ENCODE measurements around the gene IDH3G.

IDH3G gene

DNA sequence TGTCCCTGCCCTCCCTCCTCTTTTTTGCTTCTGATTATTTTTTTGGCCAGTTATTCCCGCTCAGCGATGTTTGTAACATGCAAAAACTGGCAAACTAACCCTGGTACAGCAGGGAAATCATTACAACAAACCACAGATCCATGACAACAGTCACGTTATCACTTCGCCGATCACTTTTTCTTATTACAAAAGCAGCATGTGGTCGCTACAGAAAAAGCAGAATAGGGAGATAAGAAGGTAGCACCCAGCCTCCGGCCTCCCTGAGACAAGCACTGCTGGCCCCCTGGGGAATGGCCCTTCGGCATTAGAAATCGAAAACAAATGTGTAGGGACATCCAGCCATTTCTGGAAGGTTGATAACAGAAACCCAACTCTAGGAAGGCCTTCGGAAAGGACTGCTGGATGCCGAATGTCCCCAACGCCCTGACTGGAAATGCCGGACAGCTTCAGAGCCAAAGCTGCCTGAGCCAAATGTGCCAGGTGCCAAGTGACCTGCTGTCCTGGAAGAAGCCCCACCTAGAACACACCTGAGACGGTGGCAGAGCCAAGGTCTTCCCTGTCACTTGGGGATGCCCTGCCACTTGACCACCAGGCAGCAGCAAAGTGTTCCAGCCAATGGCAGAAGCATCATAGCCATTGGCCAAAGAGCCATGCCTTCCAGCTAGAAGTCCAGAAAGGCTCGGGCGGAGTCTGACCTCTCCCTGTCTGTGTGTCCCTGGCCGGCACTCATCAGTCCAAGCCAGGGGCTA is 2.9 kb downstream of the IDH3G start:
- in situ Hi-C loops (cut with HindIII; ENCODE audit: low sequenced_read_pairs): no loop called here

DNA sequence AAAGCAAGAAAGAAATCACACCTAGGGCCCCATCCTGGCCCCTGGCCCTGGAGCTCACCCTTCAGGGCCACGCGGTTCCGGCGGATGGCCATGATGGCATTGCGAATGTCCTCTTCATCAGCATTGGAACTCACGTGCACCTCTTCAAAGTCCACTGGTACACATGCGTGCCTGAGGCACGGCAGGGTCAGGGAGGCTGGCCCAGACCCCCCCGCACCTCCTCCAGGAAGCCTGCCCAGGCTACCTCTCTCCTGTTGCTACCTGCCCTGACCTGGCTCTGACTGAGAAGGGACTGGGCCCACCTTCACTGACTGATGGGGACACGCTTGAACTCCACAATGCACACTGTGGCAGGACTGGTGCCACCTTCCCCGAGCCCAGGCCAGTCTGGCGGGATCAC is 4.5 kb downstream of the IDH3G start:
- in situ Hi-C loops (cut with HindIII; ENCODE audit: low sequenced_read_pairs): no loop called here

DNA sequence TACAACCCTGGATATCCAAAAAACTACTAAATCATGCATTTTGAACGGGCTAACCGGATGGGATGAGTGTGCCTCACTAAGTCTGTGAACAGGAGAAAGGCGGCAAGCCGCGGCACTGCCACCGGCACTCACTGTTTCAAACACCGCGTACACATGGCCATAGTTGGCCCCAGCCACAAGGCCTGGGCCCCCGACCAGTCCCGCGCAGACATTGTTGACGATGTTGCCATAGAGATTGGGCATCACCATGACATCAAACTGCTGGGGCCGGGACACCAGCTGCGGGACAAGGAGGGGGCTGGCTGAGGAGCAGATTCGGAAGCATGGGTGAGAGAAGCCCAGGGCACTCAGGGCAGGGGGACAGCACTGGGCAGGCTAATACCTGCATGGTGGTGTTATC is 7.5 kb downstream of the IDH3G start:
- in situ Hi-C loops (cut with HindIII; ENCODE audit: low sequenced_read_pairs): no loop called here

DNA sequence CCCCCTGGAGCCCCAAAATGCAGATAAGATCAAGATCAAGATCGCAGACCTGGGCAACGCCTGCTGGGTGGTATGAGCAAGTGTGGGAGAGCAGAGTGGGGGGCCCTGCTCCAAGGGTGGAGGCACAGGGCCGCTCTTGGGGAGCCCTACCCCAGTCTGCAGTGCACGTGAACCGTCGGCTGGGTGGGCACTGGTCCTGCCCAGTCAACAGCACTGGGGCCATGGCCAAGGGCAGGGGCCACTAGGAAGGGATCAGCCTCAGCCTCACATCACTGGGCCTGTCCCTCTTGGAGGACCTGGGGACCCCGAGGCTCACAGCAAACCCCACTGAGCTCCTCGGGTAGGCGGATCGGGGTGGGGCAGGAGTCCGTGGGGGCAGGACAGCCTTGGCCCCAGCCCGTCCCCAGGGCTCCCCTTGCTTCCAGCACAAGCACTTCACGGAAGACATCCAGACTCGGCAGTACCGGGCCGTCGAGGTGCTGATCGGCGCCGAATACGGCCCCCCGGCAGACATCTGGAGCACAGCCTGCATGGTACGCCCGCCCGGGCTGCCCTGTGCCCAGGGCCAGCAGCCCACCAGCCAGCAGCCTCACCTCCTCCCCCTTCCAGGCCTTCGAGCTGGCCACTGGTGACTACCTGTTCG is 9.7 kb downstream of the IDH3G start:
- in situ Hi-C loops (cut with HindIII; ENCODE audit: low sequenced_read_pairs): no loop called here

DNA sequence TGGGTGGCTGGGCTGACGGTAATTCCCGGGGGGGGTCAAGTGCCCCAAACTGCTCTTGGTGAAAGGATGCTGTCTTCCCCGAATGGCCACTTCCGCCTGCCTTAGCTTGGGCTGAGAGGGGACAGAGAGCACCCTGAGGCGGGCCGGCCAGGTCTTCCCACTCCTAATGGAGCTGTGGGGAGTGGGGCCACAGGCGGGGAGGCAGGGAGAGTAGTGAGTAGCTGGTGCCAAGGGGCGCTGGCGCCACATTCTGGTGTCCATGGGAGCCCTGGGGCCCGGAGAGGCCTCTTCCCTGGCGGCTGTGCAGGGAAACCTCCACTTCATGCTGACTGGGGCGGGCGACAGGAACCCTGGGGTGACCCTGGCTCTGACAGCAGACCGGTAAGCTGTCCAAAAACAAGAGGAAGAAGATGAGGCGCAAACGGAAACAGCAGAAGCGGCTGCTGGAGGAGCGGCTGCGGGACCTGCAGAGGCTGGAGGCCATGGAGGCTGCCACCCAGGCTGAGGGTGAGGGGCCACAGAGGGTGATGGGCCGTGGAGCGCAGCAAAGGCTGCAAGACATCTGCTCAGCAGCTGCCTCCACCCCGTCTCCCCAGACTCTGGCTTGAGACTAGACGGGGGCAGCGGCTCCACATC is 10.7 kb downstream of the IDH3G start:
- in situ Hi-C loops (cut with HindIII; ENCODE audit: low sequenced_read_pairs): no loop called here

DNA sequence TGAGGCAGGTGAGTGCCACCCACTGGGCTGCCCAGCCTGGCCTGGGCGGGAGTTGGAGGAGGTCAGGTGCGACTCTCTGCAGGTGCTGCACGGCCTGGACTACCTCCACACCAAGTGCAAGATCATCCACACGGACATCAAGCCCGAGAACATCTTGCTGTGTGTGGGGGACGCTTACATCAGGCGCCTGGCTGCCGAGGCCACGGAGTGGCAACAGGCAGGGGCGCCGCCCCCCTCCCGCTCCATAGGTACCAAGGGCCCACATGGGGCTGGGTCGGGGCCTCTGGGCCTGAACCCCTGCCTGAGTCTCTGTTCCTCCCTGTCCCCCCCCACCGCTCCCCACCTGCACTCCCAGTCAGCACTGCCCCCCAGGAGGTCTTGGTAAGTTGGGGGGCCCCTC is 11.3 kb downstream of the IDH3G start:
- in situ Hi-C loops (cut with HindIII; ENCODE audit: low sequenced_read_pairs): no loop called here

DNA sequence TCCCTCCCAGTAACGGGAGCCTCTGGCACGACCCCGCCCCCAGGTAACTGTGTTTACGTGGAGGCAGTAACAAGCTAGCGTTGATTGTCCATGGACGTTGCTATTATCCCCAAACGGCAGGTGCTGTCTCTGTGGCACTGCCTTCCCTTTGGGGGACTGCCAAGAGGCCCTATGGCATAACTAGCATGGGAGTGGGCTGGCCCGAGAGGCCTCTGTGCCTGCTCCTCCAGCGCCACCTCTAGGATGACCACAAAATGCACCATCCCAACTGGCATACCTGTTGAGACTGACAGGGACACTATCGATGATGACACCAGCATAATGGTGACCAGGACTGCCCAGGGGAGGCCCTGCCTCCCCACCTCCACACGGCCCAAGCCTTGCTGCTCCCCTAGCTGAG is 11.9 kb downstream of the IDH3G start:
- in situ Hi-C loops (cut with HindIII; ENCODE audit: low sequenced_read_pairs): no loop called here

DNA sequence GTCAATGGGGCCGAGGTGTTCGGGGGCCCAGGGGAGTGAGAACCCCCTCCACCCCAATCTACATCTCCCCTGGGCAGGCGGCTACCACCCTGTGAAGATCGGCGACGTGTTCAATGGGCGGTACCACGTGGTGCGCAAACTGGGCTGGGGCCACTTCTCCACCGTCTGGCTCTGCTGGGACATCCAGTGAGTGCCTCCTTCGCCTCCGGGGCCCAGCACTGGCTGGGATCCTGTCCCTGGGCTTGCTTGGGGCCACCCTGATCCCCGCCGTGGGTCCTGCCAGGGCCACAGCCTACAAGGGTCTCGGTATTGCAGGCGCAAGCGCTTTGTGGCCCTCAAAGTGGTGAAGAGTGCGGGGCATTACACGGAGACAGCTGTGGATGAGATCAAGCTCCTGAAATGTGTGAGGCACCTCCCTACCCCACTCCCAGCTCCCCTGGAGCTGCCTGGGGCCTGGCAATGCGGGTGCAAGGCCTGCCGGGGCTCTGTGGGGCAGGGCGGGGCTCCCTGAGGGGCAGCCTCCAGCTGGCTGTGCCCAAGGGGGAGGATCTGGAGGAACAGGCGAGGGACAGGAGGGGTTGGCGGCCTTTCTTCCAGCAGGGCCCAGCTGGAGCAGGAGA is 12.6 kb downstream of the IDH3G start:
- in situ Hi-C loops (cut with HindIII; ENCODE audit: low sequenced_read_pairs): no loop called here

DNA sequence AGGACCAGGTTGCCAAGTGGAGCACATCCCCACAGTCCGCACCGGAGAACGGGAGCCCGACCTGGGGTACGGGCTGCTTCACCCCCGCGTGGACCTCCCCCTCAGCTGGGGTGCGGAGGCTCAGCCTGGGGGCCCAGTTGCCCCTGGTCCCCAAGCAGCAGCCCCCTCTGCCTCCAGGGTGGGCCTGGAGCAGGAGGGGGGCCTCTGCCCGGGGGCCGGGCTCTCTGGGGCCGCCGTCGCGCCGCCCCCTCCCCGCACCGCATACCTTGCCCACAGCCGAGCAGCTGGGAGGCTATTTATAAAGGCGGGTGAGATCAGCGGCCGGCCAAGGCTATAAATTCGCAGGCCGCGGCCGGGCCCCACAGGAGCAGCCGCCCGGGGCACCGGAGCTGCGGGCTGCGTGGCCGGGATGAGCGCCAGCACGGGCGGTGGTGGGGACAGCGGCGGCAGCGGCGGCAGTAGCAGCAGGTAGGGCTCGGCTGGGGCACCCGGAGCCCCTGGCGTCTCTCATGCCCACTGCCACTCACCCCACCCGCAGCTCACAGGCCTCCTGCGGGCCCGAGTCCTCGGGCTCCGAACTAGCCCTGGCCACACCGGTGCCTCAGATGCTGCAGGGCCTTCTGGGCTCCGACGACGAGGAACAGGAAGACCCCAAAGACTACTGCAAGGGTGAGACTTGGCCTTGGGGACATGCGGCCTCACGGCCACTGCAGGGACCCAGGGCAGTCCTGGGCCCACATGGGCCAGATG is 13.3 kb downstream of the IDH3G start, which contains the start of gene SRPK3:
Gene SRPK3 (plus strand): TSS at position 364 of the 750 bp plus-strand sequence. CDS start 46 bp downstream, at position 410.
- in situ Hi-C loops (cut with HindIII; ENCODE audit: low sequenced_read_pairs): no loop called here

DNA sequence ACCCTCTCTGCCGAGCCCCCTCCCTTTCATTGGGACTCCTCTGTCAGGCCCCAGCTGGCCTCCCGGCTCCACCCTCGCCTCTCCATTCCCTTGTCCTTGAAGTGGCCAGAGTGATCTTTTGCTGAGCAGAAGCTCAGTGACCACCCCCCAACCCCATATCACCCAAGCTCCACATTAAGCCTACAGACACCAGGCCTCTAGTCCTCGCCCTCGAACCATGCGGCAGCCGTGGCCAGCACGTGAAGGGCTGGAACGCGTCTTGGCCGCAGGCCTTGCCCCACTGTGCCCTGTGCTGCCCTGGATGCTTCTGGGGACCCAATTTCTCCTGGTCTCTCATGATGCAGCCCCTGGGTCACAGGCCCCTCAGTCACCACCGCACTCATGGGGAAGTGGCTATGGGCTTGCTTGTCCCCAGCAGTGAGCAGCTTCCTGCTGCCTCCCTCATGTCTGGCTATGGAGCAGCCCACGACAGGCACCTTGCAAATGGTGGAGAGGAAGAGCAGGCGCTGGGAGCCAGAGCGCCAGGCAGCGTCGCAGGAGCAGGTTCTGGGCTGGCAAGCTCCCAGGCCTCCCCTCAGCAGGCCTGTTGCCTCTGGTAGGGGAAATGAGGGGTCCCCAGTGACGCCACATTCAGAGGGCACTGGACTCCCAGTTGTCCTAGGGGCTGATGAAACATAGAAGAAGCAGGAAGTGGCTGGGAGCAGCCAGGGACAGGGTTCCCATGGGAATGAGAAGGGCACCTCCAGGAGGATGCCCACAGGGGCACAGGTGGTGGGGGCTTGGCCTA is 14.1 kb downstream of the IDH3G start:
- in situ Hi-C loops (cut with HindIII; ENCODE audit: low sequenced_read_pairs): no loop called here

DNA sequence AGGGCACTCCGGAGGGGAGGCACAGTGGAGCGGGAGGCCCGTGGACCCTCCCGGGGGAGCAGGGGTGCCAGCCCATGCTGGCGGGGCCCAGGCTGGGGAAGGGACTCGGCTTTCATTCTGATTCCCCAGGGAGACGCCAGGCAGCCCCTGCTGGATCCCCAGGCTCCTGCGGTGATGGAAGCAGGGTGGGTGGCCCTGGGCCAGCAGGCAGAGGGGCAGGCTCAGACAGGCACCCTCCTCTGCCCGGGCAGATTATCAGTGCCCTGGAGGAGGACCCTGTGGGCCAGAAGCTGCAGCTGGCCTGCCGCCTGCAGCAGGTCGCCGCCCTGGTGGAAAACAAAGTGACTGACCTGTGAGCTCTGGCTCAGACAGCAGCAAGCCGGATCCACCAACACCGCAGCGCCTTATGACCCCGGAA is 15.5 kb downstream of the IDH3G start:
- in situ Hi-C loops (cut with HindIII; ENCODE audit: low sequenced_read_pairs): no loop called here

DNA sequence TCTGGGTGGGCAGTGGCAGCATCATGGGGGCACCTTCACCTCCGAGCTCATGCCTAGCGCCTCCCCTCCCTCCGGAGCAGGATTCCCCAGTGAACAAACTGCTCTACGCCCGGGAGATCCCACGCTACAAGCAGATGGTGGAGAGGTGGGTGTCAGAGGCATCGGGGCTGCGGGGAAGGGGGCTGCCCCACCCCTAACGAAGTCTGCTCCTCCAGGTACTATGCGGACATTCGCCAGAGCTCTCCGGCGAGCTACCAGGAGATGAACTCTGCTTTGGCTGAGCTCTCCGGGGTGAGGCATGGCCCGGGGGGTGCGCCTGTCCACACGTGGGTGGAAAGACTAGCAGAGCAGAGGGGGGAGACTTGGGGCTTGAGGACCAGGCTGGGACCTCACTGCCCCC is 16.0 kb downstream of the IDH3G start:
- in situ Hi-C loops (cut with HindIII; ENCODE audit: low sequenced_read_pairs): no loop called here

DNA sequence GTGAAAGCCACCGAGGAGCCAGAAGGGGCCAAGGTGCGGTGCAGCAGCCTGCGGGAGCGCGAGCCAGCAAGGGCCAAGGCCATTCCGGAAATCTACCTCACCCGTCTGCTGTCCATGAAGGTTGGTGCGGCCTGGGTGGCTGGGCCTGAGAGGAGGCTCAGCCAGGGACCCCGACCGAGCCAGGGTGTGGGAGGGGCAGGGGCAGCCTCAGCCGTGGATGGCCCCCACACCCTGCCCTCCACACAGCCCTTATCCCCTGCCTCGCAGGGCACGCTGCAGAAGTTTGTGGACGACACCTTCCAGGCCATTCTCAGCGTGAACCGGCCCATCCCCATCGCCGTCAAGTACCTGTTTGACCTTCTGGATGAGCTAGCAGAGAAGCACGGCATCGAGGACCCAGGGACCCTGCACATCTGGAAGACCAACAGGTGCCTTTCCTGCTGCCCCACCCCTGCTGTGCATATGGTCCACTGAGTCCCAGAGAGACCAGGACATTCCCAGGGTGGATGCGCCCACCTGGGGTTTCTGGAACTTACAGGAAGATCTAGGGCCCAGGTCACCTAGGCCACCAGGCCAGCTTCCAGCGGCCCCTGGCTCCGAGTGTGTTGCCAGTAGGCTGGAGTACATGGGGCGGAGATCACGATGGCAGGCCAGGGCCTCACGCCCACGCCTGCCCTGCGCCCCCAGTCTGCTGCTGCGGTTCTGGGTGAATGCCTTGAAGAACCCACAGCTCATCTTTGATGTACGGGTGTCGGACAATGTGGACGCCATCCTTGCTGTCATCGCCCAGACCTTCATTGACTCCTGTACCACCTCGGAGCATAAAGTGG is 16.7 kb downstream of the IDH3G start:
- in situ Hi-C loops (cut with HindIII; ENCODE audit: low sequenced_read_pairs): no loop called here

DNA sequence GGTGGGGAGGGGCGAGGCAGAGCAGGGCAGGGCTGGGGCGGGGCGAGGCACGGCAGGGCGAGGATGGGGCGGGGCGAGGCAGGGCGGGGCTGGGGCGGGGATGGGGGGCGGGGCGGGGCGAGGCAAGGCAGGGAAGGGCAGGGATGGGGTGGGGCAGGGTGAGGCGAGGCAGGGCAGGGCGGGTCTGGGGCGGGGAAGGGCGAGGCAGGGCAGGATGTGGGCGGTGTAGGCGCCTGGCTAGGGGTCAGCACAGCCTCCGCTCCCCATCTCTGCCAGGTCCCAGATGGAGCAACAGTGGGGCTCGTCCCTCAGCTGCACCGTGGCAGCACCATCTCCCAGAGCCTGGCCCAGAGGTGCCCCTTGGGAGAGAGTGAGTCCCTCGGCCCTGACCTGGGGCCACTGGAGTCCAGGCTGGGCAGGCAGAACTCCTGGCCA is 17.5 kb downstream of the IDH3G start:
- in situ Hi-C loops (cut with HindIII; ENCODE audit: low sequenced_read_pairs): no loop called here

DNA sequence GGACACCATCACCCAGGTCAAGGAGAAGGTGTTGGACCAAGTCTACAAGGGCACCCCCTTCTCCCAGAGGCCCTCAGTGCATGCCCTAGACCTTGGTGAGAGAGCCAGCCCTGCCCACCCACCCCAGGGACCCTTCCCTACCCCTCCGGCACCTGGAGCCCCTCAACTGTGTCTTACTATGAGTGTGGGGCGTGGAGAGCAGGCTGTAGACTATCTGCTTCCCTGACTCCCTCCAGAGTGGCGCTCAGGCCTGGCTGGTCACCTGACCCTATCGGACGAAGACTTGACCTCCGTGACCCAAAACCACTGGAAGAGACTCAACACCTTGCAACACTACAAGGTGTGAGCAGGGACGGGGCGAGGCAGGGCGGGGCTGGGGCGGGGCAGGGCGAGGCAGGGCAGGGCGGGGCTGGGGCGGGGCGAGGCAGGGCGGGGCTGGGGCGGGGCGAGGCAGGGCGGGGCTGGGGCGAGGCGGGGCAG is 18.0 kb downstream of the IDH3G start:
- in situ Hi-C loops (cut with HindIII; ENCODE audit: low sequenced_read_pairs): no loop called here

DNA sequence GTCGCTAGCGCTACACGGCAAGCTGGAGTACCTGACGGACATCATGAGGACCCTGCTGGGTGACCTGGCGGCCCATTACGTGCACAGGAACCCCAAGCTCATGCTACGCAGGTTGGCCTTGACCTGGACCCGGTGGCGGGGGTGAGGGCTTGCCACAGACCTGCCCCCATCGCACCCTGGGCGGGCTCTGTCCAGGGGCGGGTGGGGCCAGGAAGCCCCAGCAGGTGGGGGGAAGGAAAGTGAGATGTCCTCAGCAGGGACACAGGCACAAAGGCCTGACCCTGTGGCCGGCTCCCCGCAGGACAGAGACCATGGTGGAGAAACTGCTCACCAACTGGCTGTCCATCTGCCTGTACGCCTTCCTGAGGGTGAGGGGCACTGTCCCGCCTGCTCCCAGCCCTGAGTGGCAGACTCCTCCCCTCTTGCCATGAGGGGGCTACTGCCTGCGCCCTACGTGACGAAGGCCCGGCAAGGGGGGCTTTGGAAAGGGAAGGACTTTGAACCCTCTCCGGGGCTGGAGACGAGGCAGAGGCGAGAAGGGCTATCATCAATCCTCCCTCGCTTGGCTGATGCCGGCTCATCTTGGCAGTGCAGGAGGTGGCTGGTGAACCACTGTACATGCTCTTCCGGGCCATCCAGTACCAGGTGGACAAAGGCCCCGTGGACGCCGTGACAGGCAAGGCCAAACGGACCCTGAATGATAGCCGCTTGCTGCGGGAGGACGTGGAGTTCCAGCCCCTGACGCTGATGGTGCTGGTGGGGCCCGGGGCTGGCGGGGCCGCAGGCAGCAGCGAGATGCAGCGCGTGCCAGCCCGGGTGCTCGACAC is 18.7 kb downstream of the IDH3G start:
- in situ Hi-C loops (cut with HindIII; ENCODE audit: low sequenced_read_pairs): no loop called here

DNA sequence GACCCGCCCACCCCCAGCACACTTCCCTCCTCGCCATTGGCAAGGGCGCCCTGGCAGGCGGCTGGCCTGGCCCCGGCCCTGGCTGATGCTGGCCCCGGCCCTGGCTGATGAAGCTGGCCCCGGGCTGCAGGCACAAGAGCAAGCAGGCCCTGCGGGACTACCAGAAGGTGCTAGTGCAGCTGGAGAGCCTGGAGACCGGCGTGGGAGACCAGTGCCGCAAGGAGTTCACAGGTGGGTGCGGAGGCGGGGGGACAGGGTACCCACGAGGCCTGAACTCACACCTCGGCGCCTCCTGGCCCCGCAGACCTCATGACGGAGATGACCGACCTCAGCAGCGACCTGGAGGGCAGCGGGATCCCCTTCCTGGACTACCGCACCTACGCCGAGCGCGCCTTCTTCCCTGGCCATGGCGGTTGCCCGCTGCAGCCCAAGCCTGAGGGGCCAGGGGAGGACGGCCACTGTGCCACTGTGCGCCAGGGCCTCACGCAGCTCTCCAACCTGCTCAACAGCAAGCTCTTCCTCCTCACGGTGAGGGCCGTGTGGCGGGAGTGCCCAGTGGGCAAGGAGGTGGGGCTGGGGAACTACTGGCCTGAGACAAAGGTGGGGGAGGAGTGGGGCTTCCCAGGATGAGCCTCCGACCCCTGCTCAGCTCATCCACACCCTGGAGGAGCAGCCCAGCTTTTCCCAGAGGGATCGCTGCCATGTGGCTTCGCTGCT is 19.4 kb downstream of the IDH3G start:
- in situ Hi-C loops (cut with HindIII; ENCODE audit: low sequenced_read_pairs): no loop called here
